ENCODE data around the gene FAM120B.

Gene FAM120B

DNA sequence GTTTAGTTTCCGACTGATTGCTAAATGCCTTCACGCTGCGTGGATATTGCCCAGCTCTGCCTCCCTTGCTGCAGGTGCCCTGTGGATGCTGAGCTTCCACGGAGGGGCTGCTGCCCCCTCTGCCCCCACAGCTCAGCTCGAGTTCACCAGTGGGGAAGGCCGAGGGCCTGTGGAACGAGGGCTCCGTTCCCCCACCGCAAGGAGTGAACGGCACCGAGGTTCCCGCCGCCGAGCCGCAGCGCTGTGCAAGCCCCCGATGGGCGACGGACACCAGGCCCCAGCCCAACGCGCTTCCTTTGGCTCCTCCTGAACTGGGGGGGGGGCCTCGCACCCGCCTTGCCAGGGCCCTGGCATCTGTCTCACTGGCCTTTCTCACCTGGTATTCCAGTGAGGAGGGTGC is 33.4 kb upstream of the FAM120B start:
- DNase-seq: no peak

DNA sequence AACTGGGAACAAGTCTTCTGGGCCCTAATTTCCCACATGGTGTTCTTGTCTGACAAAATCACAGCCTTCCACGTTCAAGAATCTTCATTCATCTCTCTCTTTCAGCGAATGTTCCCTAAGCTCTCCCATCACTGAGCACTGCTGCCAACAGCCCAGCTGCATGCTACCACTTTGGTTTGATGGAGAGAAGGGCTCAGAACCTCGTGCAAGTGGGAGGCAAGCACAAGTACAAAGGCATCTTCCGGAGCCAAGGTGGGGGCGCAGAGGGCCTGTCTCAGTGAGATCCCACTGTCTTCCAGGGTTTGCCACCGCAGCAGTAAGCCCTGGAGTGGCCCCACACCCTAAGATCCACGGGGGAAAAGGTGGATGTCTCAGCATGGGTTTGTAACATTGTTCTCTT is 32.9 kb upstream of the FAM120B start:
- DNase-seq: no peak

DNA sequence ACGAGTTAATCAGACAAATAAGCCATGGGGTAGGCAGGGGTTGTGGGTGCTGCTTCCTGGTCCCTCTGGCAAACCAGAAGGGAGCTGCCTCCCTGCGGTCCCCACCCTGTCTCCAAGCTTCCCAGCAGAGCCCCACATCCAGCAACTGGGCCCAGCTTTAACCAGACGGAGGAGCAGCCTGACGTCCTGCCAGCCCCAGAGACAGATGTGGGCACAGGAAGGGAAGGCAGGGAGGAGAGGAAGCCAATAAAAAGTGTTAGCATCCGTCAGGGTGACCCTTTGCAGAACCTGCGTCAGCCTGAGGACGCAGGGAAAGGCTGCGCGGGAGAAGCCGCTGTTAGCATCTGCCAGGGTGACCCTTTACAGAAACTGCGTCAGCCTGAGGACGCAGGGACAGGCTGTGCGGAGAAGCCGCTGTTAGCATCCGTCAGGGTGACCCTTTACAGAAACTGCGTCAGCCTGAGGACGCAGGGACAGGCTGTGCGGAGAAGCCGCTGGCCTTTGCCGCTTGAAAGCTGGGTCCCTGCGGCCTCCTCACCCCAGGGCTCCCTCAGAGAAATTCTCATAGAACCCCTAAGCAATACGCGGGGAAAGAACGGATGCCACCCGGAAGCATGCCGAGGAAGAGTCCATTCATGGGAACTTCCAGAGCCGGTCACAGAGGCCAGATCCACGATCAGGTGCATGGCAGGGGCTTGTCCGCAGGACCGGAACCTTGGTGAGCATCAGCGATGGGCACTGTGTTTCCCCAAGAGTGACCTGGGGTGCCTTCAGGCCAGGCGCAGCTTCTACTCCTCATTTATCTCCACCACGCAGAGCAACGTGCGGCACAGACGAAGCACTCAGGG is 31.6 kb upstream of the FAM120B start:
- no peak for DNase-seq

DNA sequence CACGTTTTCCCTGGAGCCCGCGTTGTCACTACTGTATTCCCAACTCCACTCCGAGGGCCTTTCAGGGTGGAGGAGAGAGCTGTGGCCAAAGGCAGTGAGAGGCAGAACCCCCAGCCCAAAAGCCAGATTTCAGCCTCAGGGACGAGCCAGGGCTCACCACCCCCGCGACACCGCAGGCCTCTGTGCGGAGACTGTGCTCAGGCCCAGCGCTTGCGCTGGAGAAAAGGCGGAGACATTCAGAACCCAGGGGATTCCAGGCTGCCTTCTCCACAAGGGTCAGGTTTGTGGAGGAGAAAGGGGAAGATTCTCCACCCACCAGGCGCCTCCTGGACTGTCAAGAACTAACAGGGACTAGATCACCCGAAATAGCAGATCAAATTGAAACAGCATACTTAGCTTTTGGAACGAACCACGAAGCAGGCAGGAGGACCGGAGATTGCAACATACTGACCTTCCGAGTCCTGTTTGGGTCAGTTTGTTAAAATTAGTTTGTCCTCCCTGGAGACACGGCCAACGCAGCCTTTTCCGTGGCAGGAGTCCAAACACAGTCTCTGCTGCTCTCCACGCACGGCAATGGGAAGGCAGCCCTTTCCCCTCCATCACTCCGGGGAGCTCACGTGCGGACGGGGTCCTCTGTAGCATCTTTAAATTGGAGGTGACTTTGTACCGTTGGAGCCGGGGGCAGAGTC is 30.0 kb upstream of the FAM120B start:
- no peak for DNase-seq

DNA sequence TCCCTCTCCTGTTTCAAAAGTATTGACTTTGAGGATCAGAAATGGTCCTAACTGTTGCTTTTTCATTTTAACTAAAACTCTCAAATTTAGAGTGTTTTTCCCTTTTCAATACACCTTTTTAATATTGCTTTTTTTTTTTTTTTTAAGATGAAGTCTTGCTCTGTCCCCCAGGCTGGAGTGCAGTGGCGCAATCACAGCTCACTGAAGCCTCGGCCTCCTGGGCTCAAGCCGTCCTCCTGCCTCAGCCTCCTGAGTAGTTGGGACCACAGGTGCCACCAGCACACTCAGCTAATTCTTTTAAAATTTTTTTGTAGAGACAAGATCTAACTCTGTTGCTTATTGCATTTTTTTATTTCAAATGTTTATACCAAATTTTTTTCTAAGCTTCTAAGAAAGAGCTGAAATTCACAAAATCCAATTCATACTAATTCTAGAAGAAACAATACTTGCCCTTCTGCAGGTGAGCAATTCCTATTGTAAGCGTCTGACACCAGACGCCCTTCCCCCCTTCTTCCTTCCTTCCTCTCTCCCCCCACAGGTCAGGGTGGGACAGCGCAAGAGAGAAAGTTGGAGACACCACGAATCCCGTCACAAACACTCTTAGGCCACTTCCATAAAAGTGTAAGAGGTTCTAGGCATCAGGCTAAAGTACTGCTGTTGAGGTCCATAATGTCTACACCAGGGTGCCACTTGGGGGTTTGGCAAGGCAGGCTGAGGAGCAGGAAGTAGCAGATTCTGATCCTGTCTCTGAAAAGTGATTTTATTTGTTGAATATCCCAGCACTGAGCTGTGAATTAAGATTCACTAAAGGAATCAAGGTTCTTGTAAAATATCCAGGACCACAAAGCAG is 28.4 kb upstream of the FAM120B start:
- no peak for DNase-seq

DNA sequence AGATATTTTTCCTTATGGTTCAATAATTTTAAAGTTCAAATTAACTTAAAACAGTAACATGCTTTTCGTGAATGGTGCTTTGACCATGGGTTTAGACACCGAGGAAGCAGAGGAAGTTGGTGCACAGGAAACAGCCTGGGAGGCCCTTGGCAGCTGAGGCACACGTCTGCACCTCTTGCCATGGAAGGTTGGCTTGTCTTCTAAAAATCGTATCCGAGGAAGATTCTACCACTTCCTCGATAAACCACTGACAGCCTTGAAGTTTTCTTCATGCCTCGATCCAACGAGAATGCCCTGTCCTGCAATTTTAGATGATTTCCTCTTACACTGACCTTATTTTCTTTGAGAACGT is 27.8 kb upstream of the FAM120B start:
- DNase-seq: no peak

DNA sequence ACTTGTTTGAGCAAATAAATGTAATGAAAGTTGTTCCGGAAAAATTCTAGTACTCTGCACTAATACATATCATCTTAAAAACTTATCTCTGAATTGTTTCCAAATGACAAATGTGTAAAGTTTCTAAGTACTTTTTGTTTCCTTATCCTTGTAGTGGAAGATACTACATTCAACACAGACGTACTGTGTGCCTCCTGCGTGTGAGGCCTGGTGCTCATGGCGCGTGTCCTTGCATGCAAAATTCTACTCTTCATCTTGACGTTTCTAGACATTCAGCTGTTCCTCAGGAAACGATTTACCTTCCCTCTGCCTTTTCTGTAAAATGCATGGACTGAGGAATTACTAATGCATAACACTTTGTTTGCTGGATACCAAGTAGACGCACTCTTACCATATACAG is 27.1 kb upstream of the FAM120B start:
- no peak for DNase-seq

DNA sequence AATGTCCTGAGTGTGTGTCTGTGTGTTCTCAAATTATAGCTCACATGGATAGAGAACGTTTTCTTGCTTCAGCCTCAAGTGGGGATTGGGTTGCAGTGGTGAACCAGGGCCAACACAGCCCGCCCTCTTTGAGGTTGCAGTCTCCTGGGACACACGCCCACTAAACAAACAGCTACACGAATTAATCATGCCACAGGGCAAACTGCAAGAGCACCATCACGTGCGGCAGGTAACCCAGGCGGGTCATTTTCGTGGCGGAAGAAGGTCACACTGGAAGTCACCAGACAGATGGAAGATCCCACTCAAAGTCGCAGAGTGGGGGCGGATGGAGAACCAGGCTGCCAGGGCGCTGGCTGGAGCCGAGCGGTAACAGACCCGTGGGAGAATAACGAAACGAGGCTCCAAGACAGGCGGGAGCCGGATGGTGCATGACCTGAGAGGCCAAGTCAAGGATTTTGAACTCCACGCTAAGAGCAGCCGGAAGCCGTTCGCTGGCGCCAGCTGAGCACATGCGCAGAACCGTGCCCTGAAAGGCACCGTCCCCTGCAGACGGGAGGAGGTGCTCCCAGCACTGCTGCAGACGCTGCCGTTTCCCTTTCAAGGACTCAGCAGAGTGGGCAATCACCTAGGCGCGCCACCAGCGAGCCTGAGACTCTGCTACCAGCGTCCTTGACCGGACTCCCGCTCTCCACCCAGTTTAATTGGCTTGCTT is 26.4 kb upstream of the FAM120B start:
- no peak for DNase-seq

- no peak for DNase-seq
Measured at GRCh38 chr6:170280689-170281045, 25.9 kb upstream of the FAM120B start.

DNA sequence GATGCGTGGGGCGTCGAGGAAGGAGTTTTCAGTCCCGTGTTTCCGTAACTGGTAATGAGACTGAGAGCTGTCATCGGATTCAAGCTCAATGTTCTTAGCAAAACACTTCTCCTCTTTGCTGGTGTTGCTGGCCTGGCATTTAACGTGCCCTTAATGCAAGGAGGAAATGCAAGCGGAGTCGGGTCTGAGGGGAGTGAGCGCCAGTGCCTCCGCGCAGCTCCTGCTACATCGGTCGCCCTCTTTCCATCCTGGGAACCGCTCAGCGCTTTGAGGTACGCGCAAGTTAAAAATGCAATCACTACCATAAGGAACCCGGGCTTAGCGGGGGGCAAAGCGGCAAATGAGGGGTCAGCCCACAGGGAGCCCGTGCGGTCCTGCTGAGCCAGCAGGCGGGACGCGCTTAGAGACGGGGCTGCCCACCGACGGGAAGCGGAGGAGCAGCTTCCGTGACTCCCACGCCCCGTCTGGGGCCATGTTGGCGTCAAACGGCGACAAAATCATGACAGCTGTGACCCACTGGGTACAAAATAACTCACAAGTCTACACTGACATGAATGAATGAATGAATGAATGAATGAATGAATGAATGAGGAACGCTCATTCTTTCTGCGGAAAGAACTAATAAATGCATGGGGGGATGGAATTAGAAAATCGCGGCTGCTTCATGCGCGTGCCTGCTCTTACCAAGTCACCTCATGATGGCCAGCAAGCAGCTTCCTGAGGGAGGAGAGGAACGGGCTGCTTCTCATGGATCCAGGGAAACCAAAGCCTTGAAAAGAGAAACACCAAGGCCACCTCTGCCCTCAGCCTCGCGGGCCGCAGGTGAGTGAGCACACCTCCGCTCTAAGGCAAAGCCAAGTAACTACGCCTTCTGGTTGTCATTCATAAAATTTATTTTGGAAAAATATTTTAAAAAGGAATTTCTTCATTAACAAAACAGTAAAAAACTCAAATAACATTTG is 24.9 kb upstream of the FAM120B start:
- DNase-seq: no peak

GRCh38 chr6:170282512-170283158 is 23.9 kb upstream of the FAM120B start:
- no peak for DNase-seq

DNA sequence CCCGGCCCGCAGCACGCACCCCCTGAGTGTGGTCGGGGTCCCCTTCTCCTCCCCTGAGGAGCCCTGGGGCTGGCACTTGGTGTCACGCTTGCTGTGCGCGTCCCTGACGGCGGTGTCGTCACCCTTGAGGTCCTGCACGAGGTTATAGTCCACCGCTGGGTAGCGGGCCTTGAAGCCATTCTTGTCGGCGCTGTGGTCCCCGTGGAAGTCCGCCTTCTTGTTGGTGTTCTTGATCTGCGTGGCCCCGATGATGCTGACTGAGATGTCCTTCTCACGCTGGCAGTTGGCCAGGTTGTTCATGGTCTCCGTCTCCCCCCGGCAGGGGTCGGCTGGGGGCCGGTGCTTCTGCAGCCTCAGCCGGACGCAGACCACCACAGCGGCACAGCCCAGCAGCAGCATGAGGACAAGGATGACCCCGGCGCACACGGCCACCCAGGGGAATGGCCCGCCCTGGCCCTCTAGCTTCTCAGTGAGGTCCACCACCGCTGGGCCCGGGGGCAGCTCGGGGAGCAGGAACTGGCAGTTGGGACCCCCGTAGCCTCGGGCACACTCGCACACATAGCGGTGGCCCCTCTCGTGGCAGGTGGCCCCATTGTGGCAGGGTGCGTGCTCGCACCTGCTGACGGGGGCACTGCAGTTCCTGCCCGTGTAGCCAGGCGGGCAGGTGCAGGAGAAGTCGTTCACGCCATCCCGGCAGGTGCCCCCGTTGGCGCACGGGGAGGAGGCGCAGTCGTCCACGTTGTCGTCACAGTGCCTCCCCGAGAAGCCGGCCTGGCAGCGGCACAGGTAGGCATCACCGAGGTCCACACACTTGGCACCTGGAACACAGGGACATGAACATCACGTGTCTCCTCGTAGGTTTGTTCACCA is 23.1 kb upstream of the FAM120B start:
- DNase-seq: no peak

- no peak for DNase-seq
Measured at GRCh38 chr6:170284126-170284773, 22.3 kb upstream of the FAM120B start.

DNA sequence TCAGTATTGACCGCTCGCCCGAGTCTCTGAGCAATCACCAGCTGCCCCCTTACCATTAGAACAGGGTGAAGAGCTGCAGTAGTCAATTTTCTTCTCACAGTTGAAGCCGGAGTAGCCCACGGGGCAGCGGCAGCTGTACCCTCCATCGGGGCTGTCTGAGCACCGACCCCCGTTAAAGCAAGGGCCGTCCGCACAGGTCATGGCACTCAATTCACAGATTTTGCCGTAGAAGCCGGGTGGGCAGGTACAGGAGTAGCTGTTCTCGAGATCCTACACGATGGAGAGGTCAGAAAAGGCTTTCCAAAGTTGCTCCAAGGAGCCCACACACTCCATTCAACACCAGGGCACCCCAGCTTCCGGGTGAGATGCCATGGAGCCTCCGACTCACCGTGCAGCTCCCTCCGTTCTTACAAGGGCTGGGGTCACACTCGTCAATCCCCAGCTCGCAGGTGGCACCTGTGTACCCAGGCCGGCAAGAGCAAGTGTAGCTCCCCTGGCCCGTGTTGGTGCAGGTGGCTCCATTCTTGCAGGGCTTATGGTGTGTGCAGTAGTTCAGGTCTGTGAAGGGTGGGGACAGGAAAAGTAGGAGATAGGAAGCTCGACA is 21.6 kb upstream of the FAM120B start:
- DNase-seq: no peak

DNA sequence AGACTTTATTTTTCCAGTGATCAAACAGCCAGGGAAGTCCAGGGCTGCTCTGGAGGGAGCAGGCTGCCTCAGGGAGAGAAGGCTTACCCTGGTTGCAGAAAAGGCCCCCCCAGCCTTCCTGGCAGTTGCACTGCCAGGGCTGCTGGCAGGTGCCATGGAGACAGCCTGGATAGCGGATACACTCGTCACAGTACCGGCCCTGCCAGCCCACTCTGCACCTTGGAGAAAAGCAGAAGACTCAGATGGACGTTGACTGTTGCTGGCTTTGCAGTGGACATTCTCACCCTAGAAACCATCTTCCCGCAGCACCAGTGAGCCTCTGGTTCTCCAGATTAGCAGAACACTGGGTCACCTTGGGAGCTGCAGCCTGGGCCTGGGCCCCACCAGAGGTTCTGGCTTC is 21.1 kb upstream of the FAM120B start:
- DNase-seq: no peak

GRCh38 chr6:170286246-170286933 is 20.2 kb upstream of the FAM120B start:
- DNase-seq: no peak

DNA sequence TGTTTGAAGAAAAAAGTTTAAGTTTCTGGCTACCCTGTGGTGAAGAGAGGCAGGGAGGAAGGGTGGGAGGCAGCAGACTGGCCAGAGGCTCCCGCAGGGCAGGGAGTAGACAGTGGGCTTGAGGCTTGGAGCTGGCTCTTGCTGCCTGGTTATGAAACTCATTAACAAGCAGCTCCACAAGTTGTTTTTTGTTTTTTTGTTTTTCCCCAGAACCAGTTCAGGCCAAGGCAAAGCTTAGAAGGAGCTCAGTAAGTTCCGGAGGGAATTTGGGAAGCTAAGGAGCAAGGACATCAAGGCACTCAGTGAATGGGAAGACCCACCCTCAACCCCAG is 19.7 kb upstream of the FAM120B start:
- no peak for DNase-seq

DNA sequence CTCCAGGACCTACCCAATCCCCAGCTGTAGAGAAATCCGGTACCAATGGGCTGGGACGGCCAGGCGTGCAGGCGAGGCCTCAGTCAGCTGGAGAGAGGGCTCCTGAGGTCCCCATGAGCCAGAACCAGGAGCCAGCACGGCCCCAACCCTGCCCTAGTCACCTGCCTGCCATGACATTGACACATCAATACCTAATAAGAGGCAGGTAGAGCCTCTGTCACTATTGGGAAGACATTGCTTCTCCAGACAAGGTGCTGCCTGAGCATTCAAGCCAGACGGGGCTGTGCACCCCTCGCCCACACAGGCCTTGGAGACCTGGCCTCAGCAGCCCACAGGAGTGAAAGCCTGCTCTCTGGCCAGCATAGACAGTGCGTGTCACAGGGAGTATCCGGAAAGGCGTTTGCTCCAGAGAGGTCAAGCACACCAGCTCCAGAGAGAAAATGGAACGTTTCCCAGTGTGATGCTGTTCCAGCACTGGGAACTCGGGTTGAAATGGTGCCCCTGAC is 19.1 kb upstream of the FAM120B start:
- DNase-seq: no peak
